GM19455 (cell line): ENCODE data around the gene FANCC.

Source experiments
- ATAC-seq: cut with Tn5 transposase; IDR thresholded peaks from one replicate; pipeline ENCODE4 v1.9.1; 2021; ENCODE audit not compliant: unreplicated experiment

FANCC gene

GRCh38 chr9:95155220-95155619 lies 162.3 kb downstream of the FANCC start:
- no peak for ATAC-seq

- ATAC-seq, result no peak
Measured at GRCh38 chr9:95150903-95151302, 166.6 kb downstream of the FANCC start.

GRCh38 chr9:95148208-95148520 lies 169.3 kb downstream of the FANCC start:
- no peak for ATAC-seq

DNA sequence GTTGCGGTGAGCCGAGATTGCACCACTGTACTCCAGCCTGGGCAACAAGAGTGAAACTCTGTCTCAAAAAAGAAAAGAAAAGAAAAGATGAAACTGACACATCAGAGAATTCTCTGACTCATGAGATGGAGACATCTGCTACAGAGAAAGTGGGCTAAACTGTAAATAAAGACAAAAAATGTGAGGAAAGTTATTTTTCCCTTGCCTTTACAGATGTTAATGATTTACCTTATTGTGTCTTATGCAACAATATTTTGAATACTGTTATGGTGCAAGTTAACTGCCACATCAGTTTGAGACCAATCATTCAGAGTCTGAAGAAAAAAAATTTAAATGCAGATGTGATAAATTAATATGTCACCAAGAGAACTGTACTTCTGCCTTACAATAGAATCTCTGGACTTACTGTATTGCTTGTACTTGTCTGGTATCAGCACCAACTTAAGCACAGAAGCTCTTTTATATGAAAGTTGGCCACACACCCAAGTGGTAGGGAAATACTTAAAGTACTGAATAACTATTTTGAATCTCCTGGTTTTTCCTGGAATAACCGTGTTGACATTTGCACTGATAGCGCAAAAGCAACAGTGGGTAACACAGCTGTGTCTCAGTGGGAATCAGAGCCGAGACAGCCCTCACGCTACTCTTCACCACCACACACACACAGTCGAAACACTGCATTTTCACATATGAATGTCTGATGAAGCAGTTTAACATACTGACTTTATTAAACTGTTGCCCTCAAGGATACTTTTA lies 169.9 kb downstream of the FANCC start:
- no peak for ATAC-seq

DNA sequence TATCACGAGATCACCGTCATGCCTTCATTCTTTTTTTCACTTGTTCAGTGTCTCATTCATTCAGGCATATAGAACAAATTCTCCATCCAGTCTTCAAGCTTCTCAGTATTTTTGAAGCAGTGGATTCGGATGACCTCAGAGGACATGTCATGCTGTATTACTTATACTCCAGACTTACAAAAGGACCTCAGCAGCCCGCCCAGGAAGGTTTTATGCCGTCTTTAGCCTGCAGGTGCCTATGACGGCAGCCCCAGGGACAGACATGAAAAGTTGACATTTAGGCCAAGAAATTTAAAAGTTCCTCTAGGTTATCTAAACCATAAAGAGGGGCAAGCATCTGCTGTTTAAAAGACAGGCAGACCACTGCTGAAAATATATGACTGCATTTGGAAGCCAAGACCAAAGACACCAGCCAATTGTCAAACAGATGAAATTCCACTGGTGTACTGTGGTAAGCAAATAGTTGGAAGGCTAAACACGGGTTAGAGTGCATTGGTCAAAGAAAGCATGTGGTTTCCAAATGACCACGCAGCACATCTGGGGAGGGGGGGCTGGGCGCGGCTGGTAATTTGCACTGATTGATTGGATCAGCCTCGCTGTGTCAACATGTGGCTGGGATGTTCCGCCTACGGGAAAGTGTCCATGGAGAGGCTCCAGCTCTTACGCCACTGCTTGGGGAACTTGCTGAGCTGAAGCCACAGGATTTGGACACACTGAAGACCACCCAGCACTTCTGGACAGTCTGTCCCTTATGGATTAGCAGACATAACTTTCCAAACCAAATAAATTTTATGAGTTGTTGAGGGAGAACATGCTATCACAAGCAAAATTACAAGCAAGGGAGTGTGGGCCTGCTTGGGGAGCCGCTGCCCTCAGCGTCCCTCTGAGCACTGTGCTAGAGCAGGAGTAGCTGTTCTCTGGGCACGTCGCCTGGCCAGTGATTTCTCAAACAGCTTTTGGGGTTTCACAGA lies 173.6 kb downstream of the FANCC start:
- no peak for ATAC-seq

DNA sequence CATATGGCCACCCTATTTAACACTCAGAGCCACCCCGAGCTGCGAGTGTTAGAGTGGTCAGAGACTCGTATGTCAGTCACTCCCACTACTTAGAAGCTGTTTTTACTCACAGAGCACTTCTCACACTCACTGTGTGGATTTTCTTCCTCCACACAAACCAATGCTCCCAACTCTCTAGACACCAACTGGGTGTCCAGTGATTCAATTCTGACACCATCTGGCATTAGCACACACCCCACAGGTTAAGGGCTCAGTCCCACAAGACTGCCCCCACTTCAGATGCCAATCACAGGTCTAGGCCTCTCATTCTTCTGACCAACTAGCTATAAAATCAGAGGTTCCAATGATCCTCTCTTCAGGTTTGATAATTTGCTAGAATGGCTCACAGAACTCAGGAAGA lies 174.8 kb downstream of the FANCC start:
- ATAC-seq, result no peak

GRCh38 chr9:95142315-95142714 lies 175.2 kb downstream of the FANCC start:
- no peak for ATAC-seq

DNA sequence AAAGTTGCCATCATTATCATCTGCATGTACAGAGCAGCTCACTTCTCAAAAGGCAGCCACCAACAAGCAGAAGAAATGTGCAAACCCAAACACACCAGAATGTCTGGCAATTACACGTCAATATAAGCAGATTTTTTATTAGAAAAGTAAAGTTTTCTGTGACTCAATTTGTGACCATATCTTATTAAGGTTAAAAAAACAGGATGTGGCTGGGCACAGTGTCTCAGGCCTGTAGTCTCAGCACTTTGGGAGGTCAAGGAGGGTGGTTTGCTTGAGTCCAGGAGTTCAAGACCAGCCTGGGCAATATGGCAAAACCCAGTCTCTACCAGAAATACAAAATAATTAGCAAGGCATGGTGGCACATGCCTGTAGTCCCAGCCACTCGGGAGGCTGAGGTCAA lies 176.7 kb downstream of the FANCC start:
- ATAC-seq, result no peak

DNA sequence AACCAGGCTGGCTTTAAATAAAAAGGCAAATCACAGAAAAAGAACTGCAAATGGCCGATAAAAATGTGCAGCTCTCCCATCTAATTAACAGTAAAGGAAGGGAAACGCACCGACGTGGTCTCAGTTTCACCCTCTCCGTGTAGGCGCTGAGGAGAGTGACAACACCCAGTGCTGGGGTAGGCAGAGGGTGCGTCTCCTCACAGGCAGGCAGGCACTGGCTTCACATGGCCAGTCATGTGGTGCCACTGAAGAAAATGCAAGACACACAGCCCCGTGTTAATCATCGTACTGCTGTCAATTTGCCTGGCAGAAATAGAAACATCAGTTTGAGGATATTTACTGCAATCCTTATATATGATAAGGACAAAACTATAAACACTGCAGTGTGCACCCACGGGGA lies 178.4 kb downstream of the FANCC start:
- ATAC-seq, result no peak

- ATAC-seq, result no peak
Measured at GRCh38 chr9:95138474-95138873, 179.0 kb downstream of the FANCC start.

- ATAC-seq, result no peak
Measured at GRCh38 chr9:95137587-95138145, 179.8 kb downstream of the FANCC start.

- no peak for ATAC-seq
Measured at GRCh38 chr9:95135756-95136155, 181.8 kb downstream of the FANCC start.

DNA sequence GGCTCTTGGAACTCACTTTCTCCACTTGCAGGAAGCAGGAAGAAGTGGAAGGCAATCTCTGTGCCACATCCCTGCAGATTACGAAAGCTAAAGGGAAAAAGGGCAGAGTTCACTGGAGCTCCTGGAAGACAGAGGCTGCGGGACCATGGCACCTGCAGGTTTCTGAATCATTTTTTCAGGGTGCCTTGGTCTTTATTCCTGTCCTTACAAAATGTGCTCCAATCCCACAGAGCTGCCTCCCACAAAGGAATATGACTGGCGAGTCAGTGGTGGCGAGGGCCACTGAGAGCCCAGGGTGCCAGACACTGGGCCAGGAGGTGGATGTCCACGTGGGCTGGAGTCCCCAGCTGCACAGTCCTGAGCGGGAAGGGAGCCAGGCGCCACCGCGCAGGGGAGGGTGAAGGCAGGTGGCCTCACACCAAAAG lies 183.0 kb downstream of the FANCC start:
- no peak for ATAC-seq

DNA sequence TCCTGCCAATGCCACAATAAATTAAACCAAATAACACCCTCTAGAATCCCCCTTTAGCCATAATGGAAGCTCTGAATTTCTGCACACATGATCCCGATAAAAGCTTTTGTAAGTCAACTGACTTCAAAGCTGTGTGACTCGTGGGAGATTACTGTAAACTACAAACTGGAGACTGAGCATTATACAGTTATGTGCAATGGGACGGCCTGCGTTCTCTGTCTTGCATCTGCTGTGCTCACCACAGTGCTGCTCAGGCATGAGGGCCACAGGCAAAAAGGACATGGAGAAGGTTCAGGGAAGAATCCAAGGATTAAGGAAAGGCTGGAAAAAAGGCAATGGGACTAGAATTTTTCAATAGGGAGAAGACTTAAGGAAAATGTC lies 184.2 kb downstream of the FANCC start:
- ATAC-seq, result no peak

- no peak for ATAC-seq
Measured at GRCh38 chr9:95132366-95133324, 184.9 kb downstream of the FANCC start.

DNA sequence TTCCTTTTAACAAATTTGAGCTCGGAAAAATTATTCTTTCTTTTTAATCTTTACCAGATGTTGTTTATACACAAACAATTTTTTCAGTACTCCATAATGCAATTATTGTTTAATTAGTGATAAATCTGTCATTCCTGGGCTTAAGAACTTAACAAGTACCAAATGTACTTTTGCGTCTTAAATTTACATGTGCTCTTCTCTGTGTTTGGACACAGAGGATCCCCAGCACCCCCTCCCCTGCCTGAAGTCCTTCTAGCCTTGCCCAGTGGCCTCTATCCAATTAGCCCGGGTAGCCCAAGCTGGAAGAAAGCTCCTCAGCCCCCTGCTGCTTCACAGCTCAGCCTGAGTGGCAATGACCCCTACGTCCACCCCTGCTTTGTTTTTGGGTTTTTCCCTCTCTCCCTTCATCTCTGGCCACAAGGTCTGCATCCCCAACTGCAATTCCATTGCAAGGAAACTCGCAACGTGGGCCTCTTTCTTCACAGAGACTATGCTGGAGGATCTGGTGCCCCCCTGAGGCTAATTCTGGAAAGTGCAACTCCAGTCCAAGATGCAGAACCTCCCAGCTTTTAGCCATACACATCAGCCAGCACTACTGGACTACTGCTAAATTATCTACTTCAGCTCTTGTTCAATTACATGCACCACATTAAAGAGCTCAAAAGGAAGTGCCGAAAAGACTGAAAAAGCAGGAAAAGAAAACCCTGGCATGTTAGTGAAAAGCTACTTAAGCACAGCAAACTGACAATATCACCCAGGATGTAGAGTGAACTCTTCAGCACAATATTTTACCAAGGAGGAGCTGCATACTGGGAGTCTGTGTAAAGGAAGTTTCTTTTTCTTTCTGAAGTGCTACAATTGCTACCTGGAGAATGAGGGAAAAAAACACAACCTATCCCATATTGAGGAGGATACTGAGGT lies 186.2 kb downstream of the FANCC start:
- no peak for ATAC-seq

GRCh38 chr9:95130484-95130883 lies 187.0 kb downstream of the FANCC start:
- ATAC-seq, result no peak

GRCh38 chr9:95129476-95130291 lies 187.8 kb downstream of the FANCC start:
- no peak for ATAC-seq

GRCh38 chr9:95128177-95128524 lies 189.4 kb downstream of the FANCC start:
- ATAC-seq, result no peak
